ENCODE results near the gene DNAH11. TPM values are rescaled to one million over a fixed set of nuclear protein-coding genes. Genes with fewer than 3 reads are reported as not detected.

DNAH11 gene
- total and polyA plus RNA-seq, 2 of the 4 experiments (the other 2 are of a cell fraction) = not detected

DNA sequence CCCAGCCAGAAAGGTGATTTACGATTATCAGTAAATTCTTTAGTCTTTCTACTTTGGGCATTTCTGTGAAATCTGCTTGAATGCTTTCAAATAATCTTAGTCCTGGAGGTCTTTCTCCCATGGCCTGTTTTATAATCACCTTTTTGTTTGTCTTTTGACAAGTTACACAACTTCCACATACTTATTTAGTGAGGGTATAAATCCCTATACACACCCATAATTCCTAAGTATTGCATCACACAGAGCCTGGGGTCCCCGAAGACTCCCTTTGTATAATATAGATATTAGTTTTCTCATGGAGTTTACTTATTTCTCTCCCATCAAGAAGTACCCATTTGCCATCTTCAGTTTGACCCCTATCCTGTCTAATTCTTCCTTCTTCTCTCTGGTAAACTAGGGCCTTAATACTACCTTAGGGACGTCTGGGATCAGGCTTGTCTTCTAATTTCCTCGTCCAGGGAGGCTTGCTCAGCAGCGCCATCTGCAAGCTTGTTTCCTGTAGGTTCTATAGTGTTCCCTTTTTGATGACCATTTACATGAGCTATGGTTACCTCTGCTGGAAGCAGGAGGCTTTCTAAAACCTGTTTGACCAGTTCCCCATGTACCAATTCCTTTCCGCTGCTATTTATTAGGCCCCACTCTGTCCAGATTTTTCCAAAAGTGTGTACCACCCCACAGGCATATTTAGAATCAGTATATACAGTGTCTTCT is 8.1 kb downstream of the DNAH11 start:
- Histone ChIP-seq H2BK20ac (ENCODE audit: low read depth, low read length) (no peak overlapping the region), H2BK5ac (ENCODE audit: low read depth, low read length, poor library complexity, severe bottlenecking) (no peak overlapping the region), H3K27ac (ENCODE audit: insufficient read depth, low read length) (no peak overlapping the region), H3K27me3 (ENCODE audit: control insufficient read depth, insufficient read depth, low read length) (no peaks in the 10 kb centered on the region), H2AK5ac (ENCODE audit: low read depth, low read length) (no peak overlapping the region), H3K4me3 (ENCODE audit: insufficient read depth, low read depth, low read length) (no peak overlapping the region), H2AK9ac (replicated peaks; ENCODE audit: low read depth, low read length, poor library complexity) (no peak overlapping the region), H3K18ac (ENCODE audit: low read depth, low read length) (no peak overlapping the region), H4K8ac (ENCODE audit: low read depth in 2 of 2, low read length in 2 of 2) (no peak overlapping the region), H3K36me3 (ENCODE audit: control insufficient read depth, insufficient read depth, low read length) (no peaks in the 10 kb centered on the region), H3K4me2 (ENCODE audit: low read depth, low read length) (no peak overlapping the region), H3K4me1 (ENCODE audit: control insufficient read depth, insufficient read depth, low read length) (no peaks in the 10 kb centered on the region), H3K9ac (ENCODE audit: low read depth, low read length) (no peak overlapping the region), H3K79me1 (ENCODE audit: low read depth in 1 of 2, low read length in 2 of 2) (no peaks in the 10 kb centered on the region), H4K91ac (ENCODE audit: insufficient read depth, low read depth, low read length) (no peak overlapping the region), H3K56ac (ENCODE audit: extremely low read depth, insufficient read depth, low read length) (no peak overlapping the region), H3K14ac (replicated peaks; ENCODE audit: low read depth, low read length) (no peak overlapping the region), H3K9me1 (ENCODE audit: insufficient read depth, low read length) (no peaks in the 10 kb centered on the region), H2BK120ac (ENCODE audit: low read depth, low read length) (no peak overlapping the region), H4K5ac (ENCODE audit: low read depth, low read length) (no peak overlapping the region), H3K9me3 (ENCODE audit: control insufficient read depth, insufficient read depth, low read length) (no peaks in the 10 kb centered on the region; the same call in 1 of the 2 replicates), H2BK15ac (ENCODE audit: low read depth, low read length) (no peak overlapping the region), H3K4ac (ENCODE audit: low read depth, low read length) (no peak overlapping the region), H4K20me1 (ENCODE audit: insufficient read depth, low read length) (no peaks in the 10 kb centered on the region), H2AFZ (replicated peaks; ENCODE audit: low read length, poor library complexity) (no peak overlapping the region), H3K23ac (ENCODE audit: low read depth, low read length) (no peak overlapping the region)
- in situ Hi-C loops (cut with MboI; ENCODE audit: low sequenced_read_pairs) (no loop called here), intact Hi-C loops (cut with micrococcal nuclease) (no loop called here), dilution Hi-C loops (cut with HindIII; ENCODE audit: low sequenced_read_pairs, unreplicated experiment) (no loop called here)
- ATAC-seq (ENCODE audit: low read depth) = no peak
- DNase-seq = no peak
- ChIA-PET POLR2A (ENCODE audit: unreplicated experiment) (no interaction called here), CTCF (no interaction called here)
- BruUV-seq (replicated peaks) = no TSS peak
- TF ChIP-seq, protein P1, sequence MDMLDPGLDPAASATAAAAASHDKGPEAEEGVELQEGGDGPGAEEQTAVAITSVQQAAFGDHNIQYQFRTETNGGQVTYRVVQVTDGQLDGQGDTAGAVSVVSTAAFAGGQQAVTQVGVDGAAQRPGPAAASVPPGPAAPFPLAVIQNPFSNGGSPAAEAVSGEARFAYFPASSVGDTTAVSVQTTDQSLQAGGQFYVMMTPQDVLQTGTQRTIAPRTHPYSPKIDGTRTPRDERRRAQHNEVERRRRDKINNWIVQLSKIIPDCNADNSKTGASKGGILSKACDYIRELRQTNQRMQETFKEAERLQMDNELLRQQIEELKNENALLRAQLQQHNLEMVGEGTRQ (IDR thresholded peaks at IDR 0.05; ENCODE audit: low read depth, low read length) = no peak
- TF ChIP-seq NFE2L2 (IDR thresholded peaks at IDR 0.05; ENCODE audit: low read depth, low read length) = no peak
- TF ChIP-seq MXI1 (IDR thresholded peaks at IDR 0.05; ENCODE audit: borderline replicate concordance, low read depth, low read length) = no peak
- no peak for TF ChIP-seq CHD1 (IDR thresholded peaks at IDR 0.05; ENCODE audit: low read depth, low read length)
- TF ChIP-seq RFX5 (IDR thresholded peaks at IDR 0.05; ENCODE audit: low read depth, low read length) = no peak
- no peak for TF ChIP-seq FOS (IDR thresholded peaks at IDR 0.05; ENCODE audit: low read depth, low read length)
- TF ChIP-seq CTCF (conservative IDR thresholded peaks at IDR 0.05; ENCODE audit: low read depth, low read length) = no peak
- no peak for TF ChIP-seq SMC3 (IDR thresholded peaks at IDR 0.05; ENCODE audit: low read depth, low read length)
- TF ChIP-seq RCOR1 (IDR thresholded peaks at IDR 0.05; ENCODE audit: insufficient replicate concordance, low read length) = no peak
- TF ChIP-seq, protein P2, sequence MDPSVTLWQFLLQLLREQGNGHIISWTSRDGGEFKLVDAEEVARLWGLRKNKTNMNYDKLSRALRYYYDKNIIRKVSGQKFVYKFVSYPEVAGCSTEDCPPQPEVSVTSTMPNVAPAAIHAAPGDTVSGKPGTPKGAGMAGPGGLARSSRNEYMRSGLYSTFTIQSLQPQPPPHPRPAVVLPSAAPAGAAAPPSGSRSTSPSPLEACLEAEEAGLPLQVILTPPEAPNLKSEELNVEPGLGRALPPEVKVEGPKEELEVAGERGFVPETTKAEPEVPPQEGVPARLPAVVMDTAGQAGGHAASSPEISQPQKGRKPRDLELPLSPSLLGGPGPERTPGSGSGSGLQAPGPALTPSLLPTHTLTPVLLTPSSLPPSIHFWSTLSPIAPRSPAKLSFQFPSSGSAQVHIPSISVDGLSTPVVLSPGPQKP (IDR thresholded peaks at IDR 0.05; ENCODE audit: borderline replicate concordance, low read depth, low read length) = no peak
- TF ChIP-seq MAFK (IDR thresholded peaks at IDR 0.05; ENCODE audit: low read depth, low read length) = no peak
- no peak for TF ChIP-seq MAZ (IDR thresholded peaks at IDR 0.05; ENCODE audit: borderline replicate concordance, low read depth, low read length)
- TF ChIP-seq BHLHE40 (IDR thresholded peaks at IDR 0.05; ENCODE audit: low read depth, low read length) = no peak
- TF ChIP-seq POLR2A (IDR thresholded peaks at IDR 0.05; ENCODE audit: low read depth, low read length) = no peak
- TF ChIP-seq CEBPB (IDR thresholded peaks at IDR 0.05; ENCODE audit: low read depth, low read length) = no peak
- no peak for TF ChIP-seq RAD21 (IDR thresholded peaks at IDR 0.05; ENCODE audit: low read length)
- WGBS, 2 experiments (ENCODE audit: extremely low coverage in 2 of 2, insufficient read length in 1 of 2) = no CpG with 5 or more reads among the region's 6 CpGs

All from IMR-90 (cell line).